CD4-positive, alpha-beta T cell treated with Interleukin-12 subunit alpha and Interleukin-12 subunit beta, for 1 hour (primary cell): ENCODE data around the gene SIPA1.
"Not testable (repeated sequence)": the region's sequence is repeated elsewhere in the genome, so short reads cannot be mapped to it uniquely, and the experiment has no call there.

Experiments used
- DNase-seq: peaks from one replicate; pipeline ENCODE4 v3.0.0-alpha.2; 2020

SIPA1 gene

GRCh38 chr11:65662247-65662798 is 24.4 kb downstream of the SIPA1 start:
- DNase-seq = no peak

GRCh38 chr11:65662799-65663638 is 25.1 kb downstream of the SIPA1 start, which contains the start of gene RELA:
Gene RELA, minus strand, starts transcription at chr11:65662916. Its CDS starts 84 bp downstream, at chr11:65662832.
- peak; percentile 93 for DNase-seq

GRCh38 chr11:65663639-65664200 is 25.8 kb downstream of the SIPA1 start:
- peak; percentile 55 for DNase-seq

- DNase-seq = no peak
These were observed 34.4 kb downstream of the SIPA1 start for GRCh38 chr11:65672180-65672860.

GRCh38 chr11:65672982-65673381 is 35.1 kb downstream of the SIPA1 start:
- DNase-seq = no peak

- no peak for DNase-seq
These were observed 42.4 kb downstream of the SIPA1 start for GRCh38 chr11:65680192-65680743.

- not testable (repeated sequence) for DNase-seq
These were observed 45.6 kb downstream of the SIPA1 start for GRCh38 chr11:65683480-65683879.

GRCh38 chr11:65685981-65686380 is 48.1 kb downstream of the SIPA1 start:
- DNase-seq = no peak

- not testable (repeated sequence) for DNase-seq
These were observed 53.9 kb downstream of the SIPA1 start for GRCh38 chr11:65691847-65692246.

GRCh38 chr11:65692367-65692766 is 54.5 kb downstream of the SIPA1 start:
- no peak for DNase-seq

GRCh38 chr11:65695459-65696241 is 57.7 kb downstream of the SIPA1 start:
- DNase-seq = no peak

GRCh38 chr11:65696802-65697552 is 59.1 kb downstream of the SIPA1 start:
- DNase-seq = no peak

- DNase-seq = no peak
These were observed 60.3 kb downstream of the SIPA1 start for GRCh38 chr11:65698205-65698604.

- DNase-seq = no peak
These were observed 61.4 kb downstream of the SIPA1 start for GRCh38 chr11:65699306-65699705.

- DNase-seq = no peak
These were observed 62.5 kb downstream of the SIPA1 start for GRCh38 chr11:65700399-65700798.
